HG02852 (cell line): ENCODE measurements around the gene A4GALT.
"Not testable (repeated sequence)": the region's sequence is repeated elsewhere in the genome, so short reads cannot be mapped to it uniquely, and the experiment has no call there.

ENCODE experiments used
- ATAC-seq: cut with Tn5 transposase; IDR thresholded peaks from one replicate; pipeline ENCODE4 v1.9.1; 2021; ENCODE audit warnings: mild to moderate bottlenecking, moderate library complexity; ENCODE audit not compliant: unreplicated experiment

The A4GALT gene

DNA sequence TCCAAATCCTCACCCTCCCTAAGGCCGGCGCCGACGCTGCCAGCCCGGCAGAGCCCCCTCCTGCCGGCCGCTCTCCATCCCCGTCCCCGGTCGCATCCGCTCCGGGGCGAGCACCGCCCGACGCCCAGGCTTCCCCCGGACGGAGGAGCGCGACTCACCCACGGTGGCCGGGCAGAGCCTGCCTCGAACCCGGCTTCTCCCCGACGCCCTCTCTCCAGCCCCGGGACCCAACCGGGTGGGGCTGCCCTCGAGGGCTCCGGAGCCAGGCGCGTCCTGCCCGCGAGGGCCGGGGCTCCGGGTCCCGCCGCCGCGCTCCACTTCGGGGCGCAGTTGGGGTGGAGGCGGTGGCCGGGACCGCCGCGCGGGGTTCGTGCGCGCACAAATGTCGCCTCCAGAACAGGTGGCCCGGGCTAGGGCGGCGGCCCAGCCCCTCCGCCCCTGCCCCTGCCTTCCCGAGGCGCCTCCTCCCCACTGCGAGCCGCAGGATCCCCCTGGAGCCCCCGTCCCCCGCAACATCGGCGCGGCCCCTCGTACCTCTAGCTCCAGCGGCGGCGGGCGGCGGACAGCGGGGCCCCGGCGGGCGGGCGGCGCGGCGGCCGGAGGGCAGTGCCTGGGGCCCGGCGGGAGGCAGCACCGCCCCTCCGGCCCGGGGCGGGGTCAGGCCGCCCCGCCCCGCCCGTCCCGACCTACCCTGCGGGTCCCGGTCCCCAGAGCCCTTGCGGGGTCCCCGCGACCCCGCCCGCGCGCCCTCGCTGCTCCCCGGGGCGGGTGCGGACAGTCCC lies at the start of gene A4GALT:
Gene A4GALT (minus strand): TSS at position 608 of the 782 bp plus-strand sequence. CDS start 26,919 bp downstream, outside the sequence.
- no peak for ATAC-seq

- no peak for ATAC-seq
Observed at GRCh38 chr22:42770448-42770726, 49.7 kb upstream of the A4GALT start.

DNA sequence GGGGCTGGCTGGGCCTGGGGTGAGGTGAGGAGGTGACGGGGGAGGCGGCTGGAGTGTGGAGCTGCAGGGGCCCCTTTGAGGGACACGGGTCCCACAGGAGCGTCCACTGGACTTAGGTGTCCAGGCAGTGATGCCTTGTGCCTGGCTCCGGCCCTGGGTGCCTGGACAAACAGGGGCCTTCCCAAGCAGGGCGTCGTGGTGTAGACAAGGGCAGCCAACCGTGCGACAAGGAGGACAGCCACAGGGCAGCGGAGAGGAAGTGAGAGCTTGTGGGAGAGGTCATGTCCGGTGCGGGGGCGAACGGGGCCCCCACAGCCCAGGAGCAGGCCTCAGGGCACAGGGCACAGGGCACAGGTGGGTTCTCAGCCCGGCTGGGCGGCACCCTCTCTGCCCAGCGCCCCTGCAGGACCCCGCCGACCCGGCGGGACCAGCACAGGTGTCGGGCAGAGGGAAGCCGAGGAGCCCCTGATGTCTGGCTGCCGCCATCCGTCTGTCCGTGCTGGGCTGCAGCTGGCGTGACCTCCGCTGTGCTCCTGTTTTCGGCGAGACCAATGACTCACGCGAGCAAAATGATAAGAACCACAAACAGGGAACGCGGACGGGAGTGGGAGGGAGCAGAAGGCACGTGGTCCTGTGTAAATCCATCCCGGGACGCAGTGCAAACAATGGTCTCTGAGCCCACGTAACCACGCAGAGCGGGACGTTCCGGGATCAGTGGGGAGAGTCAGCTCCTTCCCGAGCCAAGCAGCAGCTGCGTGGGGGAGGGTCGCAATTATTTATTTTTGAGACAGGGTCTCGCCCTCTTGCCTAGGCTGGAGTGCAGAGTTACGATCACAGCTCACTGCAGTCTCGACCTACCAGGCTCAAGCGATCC lies 49.1 kb upstream of the A4GALT start:
- peak; percentile 76 for ATAC-seq

GRCh38 chr22:42769238-42769573 lies 48.5 kb upstream of the A4GALT start:
- no peak for ATAC-seq

- no peak for ATAC-seq
Observed at GRCh38 chr22:42768385-42769035, 47.8 kb upstream of the A4GALT start.

DNA sequence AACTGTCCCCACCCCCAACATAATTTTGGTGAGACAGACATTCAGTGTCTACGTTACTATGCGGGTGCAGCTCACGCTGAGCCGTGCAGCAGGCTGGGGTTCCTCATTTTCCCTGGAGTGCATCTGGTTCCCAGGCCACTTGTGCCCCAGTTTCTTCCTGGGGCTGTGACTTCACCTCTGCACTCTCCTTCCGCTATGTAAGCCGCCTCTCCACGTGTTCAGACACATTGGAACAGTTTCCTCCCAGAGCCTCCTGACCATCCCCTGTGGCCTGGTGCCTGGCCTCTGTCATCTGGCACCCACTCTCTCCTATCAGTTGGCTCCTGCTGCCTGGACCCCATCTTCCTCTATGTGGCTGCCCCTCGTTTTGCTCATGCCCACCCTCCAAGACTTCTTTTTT lies 46.2 kb upstream of the A4GALT start:
- ATAC-seq: no peak

- ATAC-seq: no peak
Observed at GRCh38 chr22:42764895-42765363, 44.3 kb upstream of the A4GALT start.

GRCh38 chr22:42763965-42764480 lies 43.4 kb upstream of the A4GALT start:
- no peak for ATAC-seq

DNA sequence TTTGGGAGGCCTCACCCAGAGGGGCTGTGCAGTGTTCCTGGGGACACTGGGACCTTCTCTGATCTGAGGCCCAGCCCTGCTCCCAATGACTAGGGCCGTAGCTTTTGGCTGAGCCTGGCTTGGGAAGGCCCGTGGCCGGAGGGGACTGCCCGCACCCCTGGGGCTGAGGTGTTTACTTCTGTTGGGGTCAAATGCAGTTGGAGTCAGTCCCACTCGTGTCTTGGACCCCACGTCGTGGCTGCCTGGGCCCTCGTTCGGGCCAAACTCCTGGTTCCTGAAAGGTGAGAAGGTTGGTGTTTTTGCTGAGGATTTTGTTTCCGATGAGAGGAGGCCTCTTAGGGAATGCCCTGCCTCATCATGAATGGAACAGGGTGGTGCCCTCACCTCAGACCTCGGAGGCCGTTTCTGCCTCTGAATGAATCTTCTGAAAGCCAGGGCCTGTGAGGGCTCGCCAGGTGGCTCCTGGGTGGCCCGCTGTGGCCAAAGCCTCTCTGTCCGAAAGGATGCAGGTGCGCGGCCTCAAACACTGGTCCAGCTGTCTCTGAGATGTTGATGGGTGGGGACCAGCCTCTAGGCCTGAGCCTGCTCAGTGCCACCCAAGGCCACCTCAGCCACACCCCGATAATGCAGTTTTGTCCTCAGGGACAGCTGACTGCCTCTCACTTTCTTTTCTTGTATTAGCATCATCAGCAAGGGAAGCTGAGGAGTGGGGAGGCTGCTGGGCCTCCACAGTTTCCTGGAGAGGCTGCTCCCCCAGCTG lies 40.3 kb upstream of the A4GALT start:
- ATAC-seq: no peak

GRCh38 chr22:42758931-42759629 lies 38.4 kb upstream of the A4GALT start:
- no peak for ATAC-seq

DNA sequence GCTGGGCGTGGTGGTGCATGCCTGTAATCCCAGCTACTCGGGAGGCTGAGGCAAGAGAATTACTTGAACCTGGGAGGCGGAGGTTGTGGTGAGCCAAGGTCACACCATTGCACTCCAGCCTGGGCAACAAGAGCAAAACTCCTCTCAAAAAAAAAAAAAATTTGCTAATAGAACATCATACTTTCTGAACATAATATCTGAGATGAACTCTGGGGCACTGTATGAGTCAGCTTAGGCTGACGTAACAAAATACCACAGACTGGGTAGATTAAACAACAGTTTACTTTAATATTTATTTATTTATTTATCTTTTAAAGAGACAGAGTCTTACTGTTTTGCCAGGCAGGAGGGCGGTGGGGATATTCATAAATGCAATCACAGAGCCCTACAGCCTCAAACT lies 34.9 kb upstream of the A4GALT start:
- not testable (repeated sequence) for ATAC-seq

DNA sequence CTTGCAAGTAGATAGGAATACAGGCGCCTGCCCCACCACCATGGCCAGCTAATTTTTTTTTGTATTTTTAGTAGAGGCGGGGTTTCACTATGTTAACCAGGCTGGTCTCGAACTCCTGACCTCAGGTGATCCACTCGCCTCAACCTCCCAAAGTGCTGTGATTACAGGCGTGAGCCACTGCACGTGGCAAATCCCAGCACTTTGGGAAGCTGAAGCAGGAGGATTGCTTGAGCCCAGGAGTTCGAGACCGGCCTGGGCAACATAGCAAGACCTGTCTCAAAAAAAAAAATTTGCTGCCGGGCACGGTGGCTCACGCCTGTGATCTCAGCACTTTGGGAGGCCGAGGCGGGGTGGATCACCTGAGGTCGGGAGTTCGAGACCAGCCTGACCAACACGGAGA lies 34.5 kb upstream of the A4GALT start:
- not testable (repeated sequence) for ATAC-seq

GRCh38 chr22:42754658-42755057 lies 34.0 kb upstream of the A4GALT start:
- ATAC-seq: no peak

GRCh38 chr22:42752912-42753311 lies 32.2 kb upstream of the A4GALT start:
- no peak for ATAC-seq

- no peak for ATAC-seq
Observed at GRCh38 chr22:42752230-42752746, 31.6 kb upstream of the A4GALT start.

GRCh38 chr22:42750421-42750820 lies 29.8 kb upstream of the A4GALT start:
- ATAC-seq: not testable (repeated sequence)

GRCh38 chr22:42747701-42748513 lies 27.2 kb upstream of the A4GALT start:
- ATAC-seq: no peak

DNA sequence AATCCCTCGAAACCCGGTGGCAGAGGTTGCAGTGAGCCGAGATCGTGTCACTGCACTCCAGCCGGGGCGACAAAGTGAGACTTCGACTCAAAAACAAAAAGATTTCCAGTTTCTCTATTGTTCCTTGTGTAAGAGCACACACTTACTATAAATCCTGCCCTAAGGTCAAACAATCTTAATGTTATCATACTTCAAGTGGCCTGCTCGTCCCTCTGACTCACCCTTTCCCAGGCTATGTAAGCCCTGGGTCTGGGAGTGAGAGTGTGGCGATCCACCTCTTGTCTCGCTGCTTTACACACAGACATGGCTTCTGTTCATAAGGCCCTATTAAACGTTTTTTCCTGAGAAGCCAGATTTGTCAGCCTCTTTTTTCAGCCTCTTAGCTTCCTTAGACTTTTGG lies 24.4 kb upstream of the A4GALT start:
- ATAC-seq: no peak

- ATAC-seq: no peak
Observed at GRCh38 chr22:42743501-42743991, 22.9 kb upstream of the A4GALT start.
